ENCODE measurements around the gene IPO4. TPM values are rescaled to one million over a fixed set of nuclear protein-coding genes. Genes with fewer than 3 reads are reported as not detected.

The IPO4 gene
- polyA plus RNA-seq (2013) = 12.1 and 13.6 TPM in 2 replicates

DNA sequence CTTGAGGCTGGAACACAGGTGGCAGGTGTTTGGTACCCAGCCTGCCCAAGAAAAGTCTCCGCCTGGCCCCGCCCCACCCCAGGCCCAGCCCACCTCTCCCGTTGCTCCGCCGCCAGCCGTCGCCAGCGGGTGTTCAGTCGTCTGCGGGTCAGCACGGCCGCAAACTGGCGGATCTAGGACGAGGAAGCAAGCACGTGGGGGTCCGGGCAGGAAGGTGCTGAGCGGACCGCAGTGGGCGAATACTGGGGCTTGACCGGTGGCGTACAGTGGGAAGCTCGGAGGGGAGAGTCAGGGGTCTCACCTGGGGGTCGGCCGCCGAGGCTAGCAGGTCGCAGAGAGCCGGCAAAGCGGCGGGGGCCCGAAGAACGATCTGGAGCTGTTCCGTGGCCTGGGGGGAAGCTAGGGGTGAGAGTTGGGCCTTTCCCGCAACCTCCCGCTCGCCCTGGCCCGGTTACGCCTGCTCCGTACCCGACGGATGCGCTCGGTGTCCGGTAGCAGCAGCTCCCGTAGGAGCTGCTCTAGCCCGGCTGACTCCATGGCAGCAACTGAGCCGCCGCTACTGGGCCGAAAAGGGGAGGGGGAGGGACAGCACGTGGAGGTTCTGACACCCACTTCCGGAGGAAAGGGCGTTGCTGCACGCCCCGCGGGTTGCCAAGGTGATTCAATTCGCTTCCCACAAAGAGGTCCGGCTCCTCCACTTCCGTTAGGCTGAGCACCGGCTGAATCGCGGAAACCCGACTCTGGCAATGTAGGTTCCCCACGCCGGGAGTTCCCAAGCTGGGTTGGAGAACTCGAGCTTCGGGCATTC lies at the start of gene IPO4:
Gene IPO4 (minus strand): TSS at position 566 of the 808 bp plus-strand sequence. CDS start 29 bp downstream, at position 537.
- peak within 1 kb of the TSS; percentile 69 for H3K18ac ChIP-seq (ENCODE audit: low read length)
- peak within 1 kb of the TSS; percentile 78 for H3K4me3 ChIP-seq (ENCODE audit: low read depth, low read length)
- H3K27ac ChIP-seq (ENCODE audit: low read depth, low read length) = peak within 1 kb of the TSS; percentile 12
- H3K79me1 ChIP-seq (ENCODE audit: low read length) = peaks cover 4% of the 10 kb centered on the region
- H3K14ac ChIP-seq (ENCODE audit: low read length) = peak within 1 kb of the TSS; percentile 62
- peak within 1 kb of the TSS; percentile 45 for H2BK120ac ChIP-seq (ENCODE audit: insufficient read depth, low read length, poor library complexity)
- no peak within 1 kb of the TSS for H3K23ac ChIP-seq (ENCODE audit: low read length)
- peak within 1 kb of the TSS; percentile 82 for H4K8ac ChIP-seq (ENCODE audit: low read depth, low read length)
- peaks cover 4% of the 10 kb centered on the region for H3K79me2 ChIP-seq (ENCODE audit: control insufficient read depth, insufficient read depth, low read length, poor library complexity)
- peak within 1 kb of the TSS; percentile 82 for H2AFZ ChIP-seq (ENCODE audit: insufficient read depth, low read length, poor library complexity)
- H3K9me3 ChIP-seq (ENCODE audit: insufficient read depth, low read depth, low read length) = peaks cover 1% of the 10 kb centered on the region
- peak within 1 kb of the TSS; percentile 86 for H2AK5ac ChIP-seq (ENCODE audit: low read length)
- peak within 1 kb of the TSS; percentile 35 for H3K4ac ChIP-seq (ENCODE audit: low read depth, low read length)
- H3K4me1 ChIP-seq (ENCODE audit: control insufficient read depth in 1 of 2, insufficient read depth in 2 of 2, low read length in 2 of 2) = peaks cover 2 to 3% of the 10 kb centered on the region in 2 experiments
- peak within 1 kb of the TSS; percentile 64 for H3K4me2 ChIP-seq (ENCODE audit: low read length)
- peak within 1 kb of the TSS; percentile 11 for H2BK5ac ChIP-seq (ENCODE audit: low read depth, low read length, poor library complexity)
- peak within 1 kb of the TSS; percentile 58 for H4K91ac ChIP-seq (ENCODE audit: low read depth, low read length)
- no CpG with 5 or more reads among the region's 65 CpGs for WGBS (ENCODE audit: extremely low coverage, insufficient coverage, insufficient read length)
- peak within 1 kb of the TSS; percentile 43 for H4K12ac ChIP-seq (ENCODE audit: low read depth, low read length)
- peak; percentile 96 to 98 for DNase-seq
- H3K27me3 ChIP-seq (ENCODE audit: insufficient read depth, low read length) = no peaks in the 10 kb centered on the region
- H3K9ac ChIP-seq (ENCODE audit: low read length) = peak within 1 kb of the TSS; percentile 67
- H3K36me3 ChIP-seq (ENCODE audit: control insufficient read depth in 1 of 2, insufficient read depth in 2 of 2, low read length in 2 of 2) = peaks cover 45 to 62% of the 10 kb centered on the region in 2 experiments
- H2BK12ac ChIP-seq (ENCODE audit: low read length) = no peak within 1 kb of the TSS

DNA sequence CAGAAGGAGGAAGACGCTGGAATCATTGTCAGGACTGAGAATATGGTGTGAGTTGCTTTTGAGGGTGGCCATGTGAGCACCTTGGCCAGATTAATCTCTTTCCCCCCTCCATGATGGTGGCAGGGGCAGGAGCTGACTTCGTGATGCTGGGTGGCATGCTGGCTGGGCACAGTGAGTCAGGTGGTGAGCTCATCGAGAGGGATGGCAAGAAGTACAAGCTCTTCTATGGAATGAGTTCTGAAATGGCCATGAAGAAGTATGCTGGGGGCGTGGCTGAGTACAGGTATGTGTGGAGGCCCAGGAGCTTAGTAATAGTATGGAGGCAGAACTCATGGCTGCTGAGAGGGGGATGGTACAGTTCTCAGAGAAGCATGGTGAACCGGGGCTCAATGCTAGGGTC lies 49.5 kb upstream of the IPO4 start:
- H3K14ac ChIP-seq (ENCODE audit: low read length) = no peak overlapping the region
- H3K4ac ChIP-seq (ENCODE audit: low read depth, low read length) = no peak overlapping the region
- DNase-seq = peak; percentile 86 to 90
- no peak overlapping the region for H2BK5ac ChIP-seq (ENCODE audit: low read depth, low read length, poor library complexity)
- no peak overlapping the region for H4K91ac ChIP-seq (ENCODE audit: low read depth, low read length)
- no peak overlapping the region for H3K9ac ChIP-seq (ENCODE audit: low read length)
- H3K4me1 ChIP-seq (ENCODE audit: control insufficient read depth in 1 of 2, insufficient read depth in 2 of 2, low read length in 2 of 2) = peaks cover 6 to 14% of the 10 kb centered on the region in 2 experiments
- H2AK5ac ChIP-seq (ENCODE audit: low read length) = no peak overlapping the region
- H3K27ac ChIP-seq (ENCODE audit: low read depth, low read length) = no peak overlapping the region
- H2AFZ ChIP-seq (ENCODE audit: insufficient read depth, low read length, poor library complexity) = no peak overlapping the region
- peaks cover 26 to 47% of the 10 kb centered on the region in 2 experiments for H3K36me3 ChIP-seq (ENCODE audit: control insufficient read depth in 1 of 2, insufficient read depth in 2 of 2, low read length in 2 of 2)
- no peaks in the 10 kb centered on the region for H3K27me3 ChIP-seq (ENCODE audit: insufficient read depth, low read length)
- peaks cover 4% of the 10 kb centered on the region for H3K9me3 ChIP-seq (ENCODE audit: insufficient read depth, low read depth, low read length)
- H2BK120ac ChIP-seq (ENCODE audit: insufficient read depth, low read length, poor library complexity) = no peak overlapping the region
- H3K4me3 ChIP-seq (ENCODE audit: low read depth, low read length) = no peak overlapping the region
- WGBS (ENCODE audit: extremely low coverage, insufficient coverage, insufficient read length) = no CpG with 5 or more reads among the region's 5 CpGs
- H3K4me2 ChIP-seq (ENCODE audit: low read length) = no peak overlapping the region
- H3K79me2 ChIP-seq (ENCODE audit: control insufficient read depth, insufficient read depth, low read length, poor library complexity) = peaks cover 5% of the 10 kb centered on the region
- H4K12ac ChIP-seq (ENCODE audit: low read depth, low read length) = no peak overlapping the region
- no peak overlapping the region for H3K18ac ChIP-seq (ENCODE audit: low read length)
- H2BK12ac ChIP-seq (ENCODE audit: low read length) = no peak overlapping the region
- H4K8ac ChIP-seq (ENCODE audit: low read depth, low read length) = no peak overlapping the region
- H3K79me1 ChIP-seq (ENCODE audit: low read length) = peaks cover 11% of the 10 kb centered on the region
- no peak overlapping the region for H3K23ac ChIP-seq (ENCODE audit: low read length)

DNA sequence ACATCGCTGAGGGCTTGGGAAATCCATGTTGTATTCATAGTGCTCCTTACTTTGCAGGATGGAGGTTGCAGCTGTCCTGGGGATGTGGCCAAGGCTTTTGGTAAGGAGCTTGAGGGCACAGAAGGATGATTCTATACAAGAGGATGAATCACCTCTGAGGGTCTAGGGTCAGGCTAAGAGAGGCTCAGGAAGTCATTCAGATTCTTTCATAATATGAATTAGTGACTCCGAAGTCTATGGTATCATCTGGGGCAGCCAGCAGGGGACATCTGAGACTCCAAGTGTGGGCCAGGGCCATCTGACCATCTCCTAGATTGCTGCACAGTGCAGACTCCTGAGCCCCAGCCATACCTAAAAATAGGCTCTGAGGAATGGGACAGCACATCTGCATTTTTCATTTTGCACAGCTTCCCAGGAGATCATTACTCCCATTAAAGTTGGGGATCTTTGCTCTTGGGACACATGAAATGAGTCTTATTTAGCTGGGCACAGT lies 48.9 kb upstream of the IPO4 start:
- no peak overlapping the region for H3K4me2 ChIP-seq (ENCODE audit: low read length)
- peaks cover 8% of the 10 kb centered on the region for H3K79me2 ChIP-seq (ENCODE audit: control insufficient read depth, insufficient read depth, low read length, poor library complexity)
- no peak overlapping the region for H2BK120ac ChIP-seq (ENCODE audit: insufficient read depth, low read length, poor library complexity)
- H2AFZ ChIP-seq (ENCODE audit: insufficient read depth, low read length, poor library complexity) = no peak overlapping the region
- H3K9me3 ChIP-seq (ENCODE audit: insufficient read depth, low read depth, low read length) = peaks cover 4% of the 10 kb centered on the region
- peaks cover 26 to 47% of the 10 kb centered on the region in 2 experiments for H3K36me3 ChIP-seq (ENCODE audit: control insufficient read depth in 1 of 2, insufficient read depth in 2 of 2, low read length in 2 of 2)
- H3K14ac ChIP-seq (ENCODE audit: low read length) = no peak overlapping the region
- no peak overlapping the region for H3K4ac ChIP-seq (ENCODE audit: low read depth, low read length)
- no peak for DNase-seq
- H3K18ac ChIP-seq (ENCODE audit: low read length) = no peak overlapping the region
- no peak overlapping the region for H2BK5ac ChIP-seq (ENCODE audit: low read depth, low read length, poor library complexity)
- WGBS (ENCODE audit: extremely low coverage, insufficient coverage, insufficient read length) = no CpG with 5 or more reads among the region's 2 CpGs
- H3K9ac ChIP-seq (ENCODE audit: low read length) = no peak overlapping the region
- no peak overlapping the region for H4K8ac ChIP-seq (ENCODE audit: low read depth, low read length)
- no peak overlapping the region for H3K27ac ChIP-seq (ENCODE audit: low read depth, low read length)
- H3K79me1 ChIP-seq (ENCODE audit: low read length) = peaks cover 12% of the 10 kb centered on the region
- H3K27me3 ChIP-seq (ENCODE audit: insufficient read depth, low read length) = no peaks in the 10 kb centered on the region
- peaks cover 7 to 17% of the 10 kb centered on the region in 2 experiments for H3K4me1 ChIP-seq (ENCODE audit: control insufficient read depth in 1 of 2, insufficient read depth in 2 of 2, low read length in 2 of 2)
- no peak overlapping the region for H4K12ac ChIP-seq (ENCODE audit: low read depth, low read length)
- H3K4me3 ChIP-seq (ENCODE audit: low read depth, low read length) = no peak overlapping the region
- no peak overlapping the region for H4K91ac ChIP-seq (ENCODE audit: low read depth, low read length)
- H2AK5ac ChIP-seq (ENCODE audit: low read length) = no peak overlapping the region
- H3K23ac ChIP-seq (ENCODE audit: low read length) = no peak overlapping the region
- H2BK12ac ChIP-seq (ENCODE audit: low read length) = no peak overlapping the region

DNA sequence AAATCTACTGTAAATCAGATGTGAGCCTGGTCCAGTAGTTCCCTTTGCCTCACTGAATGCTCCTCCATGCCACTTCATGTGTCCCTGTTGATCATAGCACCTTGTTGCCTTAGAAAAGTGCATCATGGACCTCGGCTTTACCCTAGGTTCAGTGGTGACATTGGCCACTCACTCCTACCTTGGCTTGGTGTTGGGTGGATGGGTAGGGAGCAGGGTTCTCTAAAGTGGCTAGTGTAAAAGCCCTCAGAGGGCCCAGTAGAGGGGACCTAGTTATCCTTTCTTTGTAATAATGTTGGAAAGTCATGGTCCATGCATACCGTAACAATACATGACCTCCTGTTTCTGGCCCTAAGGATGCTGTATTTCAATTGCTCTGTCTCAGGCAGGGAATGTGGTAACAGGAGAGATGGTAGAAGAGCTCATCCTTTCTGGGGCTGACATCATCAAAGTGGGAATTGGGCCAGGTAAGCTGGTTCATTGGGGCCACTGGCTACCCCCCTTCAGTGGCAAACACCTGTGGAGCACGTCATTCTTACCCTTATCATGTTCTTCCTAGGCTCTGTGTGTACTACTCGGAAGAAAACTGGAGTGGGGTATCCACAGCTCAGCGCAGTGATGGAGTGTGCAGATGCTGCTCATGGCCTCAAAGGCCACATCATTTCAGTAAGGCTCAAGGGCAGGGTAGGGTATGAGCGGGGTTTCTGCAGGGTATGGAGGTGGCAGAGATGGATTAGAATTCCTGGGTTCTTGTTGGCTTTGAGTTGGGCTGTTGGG lies 48.3 kb upstream of the IPO4 start:
- Histone ChIP-seq H3K9ac (ENCODE audit: low read length) (no peak overlapping the region), H3K18ac (ENCODE audit: low read length) (no peak overlapping the region), H3K9me3 (ENCODE audit: insufficient read depth, low read depth, low read length) (peaks cover 4% of the 10 kb centered on the region), H3K14ac (ENCODE audit: low read length) (no peak overlapping the region), H3K27me3 (ENCODE audit: insufficient read depth, low read length) (no peaks in the 10 kb centered on the region), H2AFZ (ENCODE audit: insufficient read depth, low read length, poor library complexity) (no peak overlapping the region), H4K91ac (ENCODE audit: low read depth, low read length) (no peak overlapping the region), H2BK120ac (ENCODE audit: insufficient read depth, low read length, poor library complexity) (no peak overlapping the region), H3K36me3 (ENCODE audit: control insufficient read depth in 1 of 2, insufficient read depth in 2 of 2, low read length in 2 of 2) (peaks cover 26 to 47% of the 10 kb centered on the region in 2 experiments), H3K4me3 (ENCODE audit: low read depth, low read length) (no peak overlapping the region), H4K12ac (ENCODE audit: low read depth, low read length) (no peak overlapping the region), H3K4me2 (ENCODE audit: low read length) (no peak overlapping the region), H3K4ac (ENCODE audit: low read depth, low read length) (no peak overlapping the region), H3K79me2 (ENCODE audit: control insufficient read depth, insufficient read depth, low read length, poor library complexity) (peaks cover 8% of the 10 kb centered on the region), H3K4me1 (ENCODE audit: control insufficient read depth in 1 of 2, insufficient read depth in 2 of 2, low read length in 2 of 2) (peaks cover 7 to 17% of the 10 kb centered on the region in 2 experiments), H3K79me1 (ENCODE audit: low read length) (peaks cover 14% of the 10 kb centered on the region), H3K27ac (ENCODE audit: low read depth, low read length) (no peak overlapping the region), H2BK12ac (ENCODE audit: low read length) (no peak overlapping the region), H4K8ac (ENCODE audit: low read depth, low read length) (no peak overlapping the region), H2AK5ac (ENCODE audit: low read length) (no peak overlapping the region), H3K23ac (ENCODE audit: low read length) (no peak overlapping the region), H2BK5ac (ENCODE audit: low read depth, low read length, poor library complexity) (no peak overlapping the region)
- no CpG with 5 or more reads among the region's 6 CpGs for WGBS (ENCODE audit: extremely low coverage, insufficient coverage, insufficient read length)
- no peak for DNase-seq

Data from trophoblast cell (in vitro differentiated cells and primary cell).